Naive thymus-derived CD4-positive, alpha-beta T cell (primary cell): ENCODE results near the gene RSAD2. TPM values are rescaled to one million over a fixed set of nuclear protein-coding genes. Genes with fewer than 3 reads are reported as not detected.

Experiments used
- ATAC-seq: fragments of 150-1000 bp; cut with Tn5 transposase; 2 replicates; pipeline ENCODE4 v1.10.0; 2021; ENCODE audit warnings: mild to moderate bottlenecking, moderate library complexity
- CTCF ChIA-PET: fragments of 350-600 bp; sonication (Branson Sonifier 250); formaldehyde crosslinking; loops from one replicate; lab custom pipeline; 2021; ENCODE audit warnings: antibody characterized with exemption; lab: Charles Lee
- POLR2A ChIA-PET: fragments of 350-600 bp; sonication (Branson Sonifier 250); formaldehyde crosslinking; loops from one replicate; lab custom pipeline; 2021; ENCODE audit warnings: antibody characterized with exemption, inconsistent platforms; lab: Charles Lee
- DNase-seq, 9 donors: peaks; one replicate each; pipeline versions ENCODE4 v3.0.0 to v3.0.0-alpha.2; 2020 to 2022; ENCODE audit warnings: mixed read lengths in 1 of 9
- H3K27ac ChIP-seq: one replicate; pipeline ENCODE4 v1.7.0; 2013; ENCODE audit warnings: mild to moderate bottlenecking, low read depth, low read length, moderate library complexity
- H3K27me3 ChIP-seq, 2 donors: one replicate each; pipeline ENCODE4 v1.7.0; 2013; ENCODE audit warnings: low read length in 2 of 2, mild to moderate bottlenecking in 2 of 2, moderate library complexity in 2 of 2; ENCODE audit not compliant: control insufficient read depth in 2 of 2, insufficient read depth in 2 of 2
- H3K36me3 ChIP-seq, 3 experiments: 1 replicate in 2 of 3; 2 replicates in 1 of 3; pipeline ENCODE4 v1.7.0; 2013; ENCODE audit warnings: low read length in 3 of 3, mild to moderate bottlenecking in 3 of 3, moderate library complexity in 1 of 3; ENCODE audit not compliant: insufficient read depth in 3 of 3, control insufficient read depth in 2 of 3
- H3K4me1 ChIP-seq, 2 donors: one replicate each; pipeline ENCODE4 v1.7.0; 2013; ENCODE audit warnings: low read length in 2 of 2, mild to moderate bottlenecking in 2 of 2, moderate library complexity in 1 of 2; ENCODE audit not compliant: control insufficient read depth in 2 of 2, insufficient read depth in 2 of 2
- H3K4me3 ChIP-seq: 2 replicates; pipeline ENCODE4 v1.7.0; 2013; ENCODE audit warnings: mild to moderate bottlenecking, low read length
- H3K9me3 ChIP-seq, 3 experiments: 1 replicate in 2 of 3; 2 replicates in 1 of 3; pipeline ENCODE4 v1.7.0; 2013; ENCODE audit warnings: low read length in 3 of 3; ENCODE audit not compliant: control insufficient read depth in 2 of 3
- H3K27ac Mint-ChIP-seq, 9 donors: one replicate each; pipeline ENCODE4 v1.8.0; 2020 to 2022; ENCODE audit warnings: mixed read lengths in 9 of 9, mild to moderate bottlenecking in 8 of 9, moderate library complexity in 5 of 9, inconsistent platforms in 2 of 9
- H3K27me3 Mint-ChIP-seq, 5 donors: one replicate each; pipeline ENCODE4 v1.8.0; 2021 to 2022; ENCODE audit warnings: mixed read lengths in 5 of 5, mild to moderate bottlenecking in 1 of 5
- H3K36me3 Mint-ChIP-seq, 5 donors: one replicate each; pipeline ENCODE4 v1.8.0; 2020 to 2022; ENCODE audit warnings: mixed read lengths in 5 of 5, mild to moderate bottlenecking in 3 of 5, inconsistent platforms in 1 of 5
- H3K4me1 Mint-ChIP-seq, 7 donors: one replicate each; pipeline ENCODE4 v1.8.0; 2020 to 2022; ENCODE audit warnings: mixed read lengths in 7 of 7, mild to moderate bottlenecking in 3 of 7, inconsistent platforms in 1 of 7
- H3K4me3 Mint-ChIP-seq, 10 donors: one replicate each; pipeline ENCODE4 v1.8.0; 2020 to 2022; ENCODE audit warnings: mild to moderate bottlenecking in 10 of 10, mixed read lengths in 10 of 10, moderate library complexity in 6 of 10, inconsistent platforms in 2 of 10
- H3K9me3 Mint-ChIP-seq, 11 donors: one replicate each; pipeline ENCODE4 v1.8.0; 2020 to 2022; ENCODE audit warnings: mixed read lengths in 11 of 11, mild to moderate bottlenecking in 4 of 11, inconsistent platforms in 1 of 11, moderate library complexity in 1 of 11
- intact Hi-C, 2 donors: fragments of 100-400 bp; cut with micrococcal nuclease; formaldehyde crosslinking; loops; one replicate each; pipeline ENCODE4 v1.15.1; 2023
- polyA plus RNA-seq, 2 donors: library from polyadenylated mRNA; unstranded; fragments of 300-500 nt; fragmentation: Illumina TruSeq; gene quantifications; one replicate each; pipeline ENCODE4 v1.2.3, GENCODE V29; 2021
- total RNA-seq, 6 experiments: library from RNA in 5 of 6; stranded (reverse) in 5 of 6; gene quantifications; 1 replicate in 5 of 6; 2 replicates in 1 of 6; pipeline ENCODE4 v1.2.3 and lab custom pipeline; 2021 to 2026

The RSAD2 gene
- total and polyA plus RNA-seq, 7 experiments from 2014 or later: 5.0 to 72.6 (median 6.6) TPM

GRCh38 chr2:6945087-6945813 lies 67.7 kb downstream of the RSAD2 start:
- DNase-seq: no peak
- H3K36me3 Mint-ChIP-seq: peaks cover 41 to 68% (median 49%) of the 10 kb centered on the region in 5 donors
- Histone ChIP-seq H3K27me3 (no peaks in the 10 kb centered on the region), H3K9me3 (no peaks in the 10 kb centered on the region), H3K4me1 (peaks cover 0 to 10% of the 10 kb centered on the region in 2 donors), H3K4me3 (no peak overlapping the region), H3K27ac (no peak overlapping the region), H3K36me3 (peaks cover 4 to 58% (median 9%) of the 10 kb centered on the region in 3 experiments)
- intact Hi-C loops: no loop called here
- POLR2A ChIA-PET: no interaction called here
- no peak for ATAC-seq
- peaks cover 44 to 88% (median 72%) of the 10 kb centered on the region in 7 donors for H3K4me1 Mint-ChIP-seq
- H3K27ac Mint-ChIP-seq: peak overlapping the region; percentile 6 to 81 (median 26)
- no peaks in the 10 kb centered on the region for H3K27me3 Mint-ChIP-seq
- H3K4me3 Mint-ChIP-seq: peak overlapping the region in 2 of 10 donors; percentile 4 to 25
- H3K9me3 Mint-ChIP-seq: no peaks in the 10 kb centered on the region
- CTCF ChIA-PET: interaction anchor here (0.6 to 1.5 kb wide), 3 partner anchors 20 to 37 kb away, joined by 3 to 7 read pairs (median 3); no protein-coding TSS in a partner anchor

DNA sequence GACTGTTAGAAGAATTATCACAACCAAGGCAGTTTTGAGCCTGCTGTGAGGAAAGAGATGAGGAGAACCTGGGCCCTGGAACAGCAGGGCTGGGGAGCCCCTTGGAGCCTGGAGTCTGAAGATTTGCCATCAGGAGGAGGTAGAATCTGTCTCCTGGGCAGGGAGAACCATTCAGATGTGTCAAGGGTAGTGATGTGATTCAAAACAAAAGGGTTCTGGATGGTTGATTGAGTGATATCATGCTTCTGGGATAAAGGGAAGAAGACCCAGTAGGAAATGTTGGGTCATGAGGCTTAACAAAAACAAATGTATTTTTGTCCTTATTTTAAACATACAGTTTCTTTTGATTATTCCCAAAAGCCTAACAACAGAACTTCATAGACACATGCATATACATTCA lies 68.2 kb downstream of the RSAD2 start:
- CTCF ChIA-PET: interaction anchor here (1.3 to 1.5 kb wide), 2 partner anchors 26 to 38 kb away, joined by 3 to 7 read pairs; no protein-coding TSS in a partner anchor
- H3K4me1 ChIP-seq: peaks cover 0 to 10% of the 10 kb centered on the region in 2 donors
- Mint-ChIP-seq H3K36me3 (peaks cover 40 to 67% (median 50%) of the 10 kb centered on the region in 5 donors), H3K27me3 (no peaks in the 10 kb centered on the region), H3K4me3 (peak overlapping the region in 1 of 10 donors; percentile 4), H3K9me3 (no peaks in the 10 kb centered on the region), H3K27ac (peak overlapping the region; percentile 6 to 81 (median 26)), H3K4me1 (peaks cover 45 to 88% (median 72%) of the 10 kb centered on the region in 7 donors)
- H3K27ac ChIP-seq: no peak overlapping the region
- no peaks in the 10 kb centered on the region for H3K9me3 ChIP-seq
- intact Hi-C loops: no loop called here
- no peaks in the 10 kb centered on the region for H3K27me3 ChIP-seq
- ATAC-seq: no peak
- POLR2A ChIA-PET: no interaction called here
- H3K36me3 ChIP-seq: peaks cover 4 to 55% (median 9%) of the 10 kb centered on the region in 3 experiments
- no peak overlapping the region for H3K4me3 ChIP-seq
- no peak for DNase-seq

GRCh38 chr2:6946722-6947121 lies 69.1 kb downstream of the RSAD2 start:
- Mint-ChIP-seq H3K36me3 (peaks cover 31 to 58% (median 43%) of the 10 kb centered on the region in 5 donors), H3K27me3 (no peaks in the 10 kb centered on the region), H3K4me1 (peaks cover 39 to 88% (median 70%) of the 10 kb centered on the region in 7 donors), H3K9me3 (no peaks in the 10 kb centered on the region), H3K27ac (no peak overlapping the region), H3K4me3 (no peak overlapping the region)
- ChIA-PET CTCF (interaction anchor here (0.7 to 1.3 kb wide), 3 partner anchors 14 to 50 kb away, joined by 3 read pairs; no protein-coding TSS in a partner anchor), POLR2A (no interaction called here)
- peaks cover 0 to 10% of the 10 kb centered on the region in 2 donors for H3K4me1 ChIP-seq
- DNase-seq (no peak), ATAC-seq (no peak)
- peaks cover 3 to 46% (median 4%) of the 10 kb centered on the region in 3 experiments for H3K36me3 ChIP-seq
- H3K9me3 ChIP-seq: no peaks in the 10 kb centered on the region
- no peak overlapping the region for H3K27ac ChIP-seq
- H3K4me3 ChIP-seq: no peak overlapping the region
- H3K27me3 ChIP-seq: no peaks in the 10 kb centered on the region
- intact Hi-C loops: no loop called here

Other genes with a start within 250 kb of the RSAD2 start
- 10 to 100 TPM in 1 of 5 experiments, 1 to 10 TPM in 4; 4.0 to 63.0 (median 6.6) TPM for gene CMPK2, start 11.9 kb upstream of the RSAD2 start, total RNA-seq
- gene CMPK2, start 11.9 kb upstream of the RSAD2 start, polyA plus RNA-seq: 1 to 10 TPM; 5.0 to 8.7 TPM
- 10 to 100 TPM; 40.0 to 74.4 (median 61.2) TPM for gene RNF144A, start 39.6 kb downstream of the RSAD2 start, total RNA-seq
- 10 to 100 TPM; 21.2 to 23.5 TPM for gene RNF144A, start 39.6 kb downstream of the RSAD2 start, polyA plus RNA-seq